Endothelial cell (in vitro differentiated cells): ENCODE results near the gene ANKRD55. TPM values are rescaled to one million over a fixed set of nuclear protein-coding genes. Genes with fewer than 3 reads are reported as not detected.
A peak's percentile ranks its signal among the peaks of the same experiment; 100 is the strongest.
"Not testable (repeated sequence)": the region's sequence is repeated elsewhere in the genome, so short reads cannot be mapped to it uniquely, and the experiment has no call there.

Source experiments
- DNase-seq: peaks from one replicate; pipeline ENCODE4 v3.0.0; 2021; ENCODE audit warnings: low spot score
- H3K27ac Mint-ChIP-seq: one replicate; pipeline ENCODE4 v1.8.0; 2021; ENCODE audit warnings: mixed read lengths, inconsistent platforms; ENCODE audit not compliant: unreplicated experiment
- H3K27me3 Mint-ChIP-seq: one replicate; pipeline ENCODE4 v1.8.0; 2021; ENCODE audit warnings: mild to moderate bottlenecking, moderate library complexity, mixed read lengths, inconsistent platforms; ENCODE audit not compliant: unreplicated experiment
- H3K36me3 Mint-ChIP-seq: one replicate; pipeline ENCODE4 v1.8.0; 2021; ENCODE audit warnings: mild to moderate bottlenecking, low read depth, mixed read lengths, inconsistent platforms; ENCODE audit not compliant: unreplicated experiment
- H3K4me1 Mint-ChIP-seq: one replicate; pipeline ENCODE4 v1.8.0; 2021; ENCODE audit warnings: mild to moderate bottlenecking, mixed read lengths, inconsistent platforms; ENCODE audit not compliant: unreplicated experiment
- H3K4me3 Mint-ChIP-seq: one replicate; pipeline ENCODE4 v1.8.0; 2021; ENCODE audit warnings: mild to moderate bottlenecking, mixed read lengths, inconsistent platforms; ENCODE audit not compliant: unreplicated experiment
- H3K9me3 Mint-ChIP-seq: one replicate; pipeline ENCODE4 v1.8.0; 2021; ENCODE audit warnings: mixed read lengths, inconsistent platforms; ENCODE audit not compliant: unreplicated experiment
- total RNA-seq: library from RNA; stranded (reverse); fragmentation: NEBNext Ultra II Directional; extraction: Animal tissue kit (Norgen Biotek cat#: 25700); gene quantifications from one replicate; pipeline ENCODE4 v1.2.1, GENCODE V29; 2021; ENCODE audit not compliant: unreplicated experiment
- TF ChIP-seq, protein P1 (sequence below): fragments of 200-600 bp; sonication (generic); IDR thresholded peaks from one replicate; pipeline ENCODE4 v1.5.0; 2021; ENCODE audit warnings: antibody characterized with exemption; ENCODE audit not compliant: unreplicated experiment

The ANKRD55 gene
- total RNA-seq, 1 donor from 2014 or later = not detected

DNA sequence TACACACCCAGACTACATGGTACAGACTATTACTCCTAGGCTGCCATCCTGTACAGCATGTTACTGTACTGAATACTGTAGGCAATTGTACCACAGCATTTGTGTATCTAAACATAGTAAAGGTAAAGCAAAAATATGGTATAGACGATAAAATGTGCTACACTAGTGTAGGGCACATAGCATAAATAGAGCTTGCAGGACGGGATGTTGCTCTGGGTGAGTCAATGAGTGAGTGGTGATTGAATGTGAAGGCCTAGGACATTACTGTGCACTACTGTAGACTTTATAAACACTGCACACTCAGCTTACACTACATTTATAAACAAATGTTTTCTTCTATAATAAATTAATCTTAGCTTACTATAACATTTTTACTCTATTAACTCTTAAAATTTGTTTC lies 25.6 kb downstream of the ANKRD55 start:
- H3K4me3 Mint-ChIP-seq = no peak overlapping the region
- H3K27ac Mint-ChIP-seq = no peak overlapping the region
- no peaks in the 10 kb centered on the region for H3K9me3 Mint-ChIP-seq
- no peaks in the 10 kb centered on the region for H3K4me1 Mint-ChIP-seq
- no peaks in the 10 kb centered on the region for H3K36me3 Mint-ChIP-seq
- DNase-seq = no peak
- TF ChIP-seq, protein P1, sequence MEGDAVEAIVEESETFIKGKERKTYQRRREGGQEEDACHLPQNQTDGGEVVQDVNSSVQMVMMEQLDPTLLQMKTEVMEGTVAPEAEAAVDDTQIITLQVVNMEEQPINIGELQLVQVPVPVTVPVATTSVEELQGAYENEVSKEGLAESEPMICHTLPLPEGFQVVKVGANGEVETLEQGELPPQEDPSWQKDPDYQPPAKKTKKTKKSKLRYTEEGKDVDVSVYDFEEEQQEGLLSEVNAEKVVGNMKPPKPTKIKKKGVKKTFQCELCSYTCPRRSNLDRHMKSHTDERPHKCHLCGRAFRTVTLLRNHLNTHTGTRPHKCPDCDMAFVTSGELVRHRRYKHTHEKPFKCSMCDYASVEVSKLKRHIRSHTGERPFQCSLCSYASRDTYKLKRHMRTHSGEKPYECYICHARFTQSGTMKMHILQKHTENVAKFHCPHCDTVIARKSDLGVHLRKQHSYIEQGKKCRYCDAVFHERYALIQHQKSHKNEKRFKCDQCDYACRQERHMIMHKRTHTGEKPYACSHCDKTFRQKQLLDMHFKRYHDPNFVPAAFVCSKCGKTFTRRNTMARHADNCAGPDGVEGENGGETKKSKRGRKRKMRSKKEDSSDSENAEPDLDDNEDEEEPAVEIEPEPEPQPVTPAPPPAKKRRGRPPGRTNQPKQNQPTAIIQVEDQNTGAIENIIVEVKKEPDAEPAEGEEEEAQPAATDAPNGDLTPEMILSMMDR = no peak
- peaks cover 2% of the 10 kb centered on the region for H3K27me3 Mint-ChIP-seq

- Mint-ChIP-seq H3K27ac (no peak overlapping the region), H3K36me3 (no peaks in the 10 kb centered on the region), H3K4me3 (no peak overlapping the region), H3K27me3 (peaks cover 2% of the 10 kb centered on the region), H3K9me3 (no peaks in the 10 kb centered on the region), H3K4me1 (no peaks in the 10 kb centered on the region)
- no peak for DNase-seq
- TF ChIP-seq, protein P1 = no peak
These were observed 26.8 kb downstream of the ANKRD55 start for GRCh38 chr5:56206126-56206910.

DNA sequence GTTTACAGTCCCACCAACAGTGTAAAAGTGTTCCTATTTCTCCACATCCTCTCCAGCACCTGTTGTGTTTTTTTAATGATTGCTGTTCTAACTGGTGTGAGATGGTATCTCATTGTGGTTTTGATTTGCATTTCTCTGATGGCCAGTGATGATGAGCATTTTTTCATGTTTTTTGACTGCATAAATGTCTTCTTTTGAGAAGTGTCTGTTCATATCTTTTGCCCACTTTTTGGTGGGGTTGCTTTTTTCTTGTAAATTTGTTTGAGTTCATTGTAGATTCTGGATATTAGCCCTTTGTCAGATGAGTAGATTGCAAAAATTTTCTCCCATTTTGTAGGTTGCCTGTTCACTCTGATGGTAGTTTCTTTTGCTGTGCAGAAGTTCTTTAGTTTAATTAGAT lies 29.2 kb downstream of the ANKRD55 start:
- DNase-seq, H3K4me3 Mint-ChIP-seq, H3K27ac Mint-ChIP-seq, H3K4me1 Mint-ChIP-seq, H3K27me3 Mint-ChIP-seq, H3K9me3 Mint-ChIP-seq, H3K36me3 Mint-ChIP-seq: not testable (repeated sequence)

DNA sequence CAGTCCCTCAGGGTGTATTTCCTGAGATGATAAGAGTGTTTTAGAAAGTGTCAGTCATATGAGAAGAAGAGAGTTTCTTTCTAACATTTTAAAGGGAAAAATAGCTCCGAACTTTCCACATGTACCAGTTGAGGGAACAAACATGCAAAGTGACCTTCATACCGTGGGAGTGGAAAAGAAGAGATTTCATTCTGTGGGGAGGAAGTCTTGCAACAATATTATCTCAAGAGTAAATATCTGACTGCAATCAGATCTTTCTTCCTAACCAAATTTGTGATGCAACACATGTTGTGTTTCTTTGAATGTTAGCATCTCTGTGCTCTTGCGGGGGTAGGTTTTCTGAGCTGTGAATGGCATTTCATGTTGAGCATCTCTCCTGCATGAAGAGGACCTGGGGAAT lies 30.6 kb downstream of the ANKRD55 start:
- TF ChIP-seq, protein P1 = no peak
- H3K27ac Mint-ChIP-seq = no peak overlapping the region
- H3K4me1 Mint-ChIP-seq = no peaks in the 10 kb centered on the region
- no peak overlapping the region for H3K4me3 Mint-ChIP-seq
- no peaks in the 10 kb centered on the region for H3K9me3 Mint-ChIP-seq
- DNase-seq = no peak
- peaks cover 2% of the 10 kb centered on the region for H3K27me3 Mint-ChIP-seq
- no peaks in the 10 kb centered on the region for H3K36me3 Mint-ChIP-seq

DNA sequence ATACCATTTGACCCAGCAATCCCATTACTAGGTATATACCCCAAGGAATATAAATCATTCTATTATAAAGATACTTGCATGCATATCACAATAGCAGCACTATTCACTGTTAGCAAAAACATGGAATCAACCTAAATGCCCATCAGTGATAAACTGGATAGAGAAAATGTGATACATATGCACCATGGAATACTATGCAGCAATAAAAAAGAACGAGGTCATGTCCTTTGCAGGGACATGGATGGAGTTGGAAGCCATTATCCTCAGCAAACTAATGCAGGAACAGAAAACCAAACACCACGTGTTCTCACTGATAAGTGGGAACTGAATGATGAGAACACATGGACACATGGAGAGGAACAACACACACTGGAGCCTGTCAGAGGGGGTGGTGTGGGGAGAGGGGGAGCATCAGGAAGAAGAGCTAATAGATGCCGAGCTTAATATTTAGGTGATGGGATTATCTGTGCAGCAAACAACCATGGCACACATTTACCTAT lies 31.3 kb downstream of the ANKRD55 start:
- H3K4me3 Mint-ChIP-seq, H3K27ac Mint-ChIP-seq, H3K27me3 Mint-ChIP-seq, H3K9me3 Mint-ChIP-seq, H3K4me1 Mint-ChIP-seq, DNase-seq, H3K36me3 Mint-ChIP-seq: not testable (repeated sequence)

- H3K4me3 Mint-ChIP-seq = no peak overlapping the region
- H3K27ac Mint-ChIP-seq = no peak overlapping the region
- no peaks in the 10 kb centered on the region for H3K9me3 Mint-ChIP-seq
- no peaks in the 10 kb centered on the region for H3K36me3 Mint-ChIP-seq
- no peaks in the 10 kb centered on the region for H3K4me1 Mint-ChIP-seq
- TF ChIP-seq, protein P1 = peak; percentile 42
- peaks cover 2% of the 10 kb centered on the region for H3K27me3 Mint-ChIP-seq
- DNase-seq = peak; percentile 62
These were observed 32.0 kb downstream of the ANKRD55 start for GRCh38 chr5:56200971-56201666.
